ENCODE measurements around the gene ETS1.

- TF ChIP-seq POLR2A (IDR thresholded peaks at IDR 0.05) (no peak), CTCF (IDR thresholded peaks at IDR 0.05 in 4 of 5, conservative IDR thresholded peaks at IDR 0.05 in 1 of 5) (no peak)
Measured at GRCh38 chr11:128627666-128628324, 40.4 kb upstream of the ETS1 start.

Data from gastrocnemius medialis (tissue), 4 donors.